ENCODE measurements around the gene LRMDA. TPM values are rescaled to one million over a fixed set of nuclear protein-coding genes. Genes with fewer than 3 reads are reported as not detected.

LRMDA gene
- total and polyA plus RNA-seq, 10 of the 15 experiments (the other 5 are each of a cell fraction or from before 2014, with no cell fraction given) = 0.07 to 0.54 (median 0.29) TPM; not detected in 4

DNA sequence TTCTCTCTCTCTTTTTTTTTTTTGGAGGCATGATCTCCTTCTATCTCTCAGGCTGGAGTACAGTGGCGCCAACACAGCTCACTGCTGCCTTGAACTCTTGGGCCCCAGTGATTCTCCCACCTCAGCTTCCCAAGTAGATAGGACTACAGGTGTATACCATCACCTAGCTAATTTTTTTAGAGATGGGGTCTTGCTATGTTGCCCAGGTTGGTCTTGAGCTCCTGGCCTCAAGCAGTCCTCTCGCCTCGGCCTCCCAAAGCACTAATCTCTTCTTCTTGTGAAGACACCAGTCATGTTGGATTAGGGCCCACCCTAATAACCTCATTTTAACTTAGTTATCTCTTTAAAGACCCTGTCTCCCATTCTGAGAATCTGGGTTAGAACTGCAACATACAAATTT is 45.6 kb downstream of the LRMDA start:
- Histone ChIP-seq H3K9ac (ENCODE audit: control insufficient read depth, insufficient read depth, low read length) (no peak overlapping the region), H3K36me3 (ENCODE audit: control insufficient read depth in 2 of 2, insufficient read depth in 2 of 2, low read length in 1 of 2) (no peaks in the 10 kb centered on the region), H3K4me2 (ENCODE audit: control insufficient read depth, insufficient read depth) (no peak overlapping the region), H3K4me3 (no peak overlapping the region), H3K27me3 (replicated peaks in 1 of 2; ENCODE audit: control insufficient read depth in 2 of 2, insufficient read depth in 2 of 2, low read length in 1 of 2) (no peaks in the 10 kb centered on the region; a peak in 1 of 4 replicates), H3K9me3 (replicated peaks; ENCODE audit: control insufficient read depth, insufficient read depth, low read length) (no peaks in the 10 kb centered on the region; the same call in 2 of the 3 replicates), H2AFZ (ENCODE audit: control insufficient read depth, low read depth, low read length) (no peak overlapping the region), H3K79me2 (ENCODE audit: control insufficient read depth, insufficient read depth, low read length) (no peaks in the 10 kb centered on the region), H4K20me1 (ENCODE audit: control insufficient read depth, insufficient read depth) (no peaks in the 10 kb centered on the region), H3K27ac (ENCODE audit: control insufficient read depth, insufficient read depth) (no peak overlapping the region), H3K4me1 (ENCODE audit: control insufficient read depth, insufficient read depth, low read length) (no peaks in the 10 kb centered on the region)
- RAD21 ChIA-PET (ENCODE audit: unreplicated experiment) = no interaction called here
- DNase-seq (ENCODE audit: low read depth, low spot score) = no peak
- no peak for FAIRE-seq
- TF ChIP-seq POLR2AphosphoS2 (IDR thresholded peaks at IDR 0.05; ENCODE audit: low read depth, low read length) (no peak), SMC3 (IDR thresholded peaks at IDR 0.05; ENCODE audit: borderline replicate concordance, low read length) (no peak), RCOR1 (conservative IDR thresholded peaks at IDR 0.05; ENCODE audit: low read depth, low read length) (no peak), HDAC2 (IDR thresholded peaks at IDR 0.05) (no peak), LARP7 (IDR thresholded peaks at IDR 0.05) (no peak), CHD4 (IDR thresholded peaks at IDR 0.05) (no peak), MTA3 (IDR thresholded peaks at IDR 0.05; ENCODE audit: borderline replicate concordance, low read length) (no peak)
- WGBS (ENCODE audit: insufficient coverage, insufficient replicate concordance, low lambda C conversion rate, missing lambda C conversion rate) = 34% methylated on average over 3 of the region's 3 CpGs
- in situ Hi-C loops (cut with MboI) = no loop called here
- no TSS peak for BruUV-seq (replicated peaks)
- SMC1A ChIA-PET (ENCODE audit: uncharacterized antibody, unreplicated experiment) = interaction anchor here (1.1 to 2.2 kb wide), 2 partner anchors 10 to 20 kb away, joined by 3 to 6 read pairs; no protein-coding TSS in a partner anchor
- CTCF ChIA-PET = interaction anchor here (1.4 kb wide), 1 partner anchor 75 kb away, joined by 3 read pairs; the partner anchor contains the start of gene ZNF503
- POLR2A ChIA-PET = no interaction called here
- intact Hi-C loops (cut with micrococcal nuclease; ENCODE audit: unreplicated experiment) = no loop called here
- ATAC-seq = no peak

GRCh38 chr10:75477680-75478079 is 46.3 kb downstream of the LRMDA start:
- no peaks in the 10 kb centered on the region for H3K4me1 ChIP-seq (ENCODE audit: control insufficient read depth, insufficient read depth, low read length)
- H3K9me3 ChIP-seq (replicated peaks; ENCODE audit: control insufficient read depth, insufficient read depth, low read length) = no peaks in the 10 kb centered on the region; the same call in 2 of the 3 replicates
- ChIA-PET CTCF (no interaction called here), POLR2A (no interaction called here), SMC1A (ENCODE audit: uncharacterized antibody, unreplicated experiment) (interaction anchor here (0.5 to 2.2 kb wide), 4 partner anchors 9 to 448 kb away, joined by 3 to 6 read pairs (median 4); no protein-coding TSS in a partner anchor), RAD21 (ENCODE audit: unreplicated experiment) (no interaction called here)
- in situ Hi-C loops (cut with MboI) (no loop called here), intact Hi-C loops (cut with micrococcal nuclease; ENCODE audit: unreplicated experiment) (no loop called here)
- no peaks in the 10 kb centered on the region for H3K36me3 ChIP-seq (ENCODE audit: control insufficient read depth in 2 of 2, insufficient read depth in 2 of 2, low read length in 1 of 2)
- 11% methylated on average over 4 of the region's 4 CpGs for WGBS (ENCODE audit: insufficient coverage, insufficient replicate concordance, low lambda C conversion rate, missing lambda C conversion rate)
- no peak overlapping the region for H3K4me2 ChIP-seq (ENCODE audit: control insufficient read depth, insufficient read depth)
- BruUV-seq (replicated peaks) = no TSS peak
- no peaks in the 10 kb centered on the region; a peak in 1 of 4 replicates for H3K27me3 ChIP-seq (replicated peaks in 1 of 2; ENCODE audit: control insufficient read depth in 2 of 2, insufficient read depth in 2 of 2, low read length in 1 of 2)
- H3K79me2 ChIP-seq (ENCODE audit: control insufficient read depth, insufficient read depth, low read length) = no peaks in the 10 kb centered on the region
- no peak overlapping the region for H3K9ac ChIP-seq (ENCODE audit: control insufficient read depth, insufficient read depth, low read length)
- H3K4me3 ChIP-seq = no peak overlapping the region
- no peak for FAIRE-seq
- H4K20me1 ChIP-seq (ENCODE audit: control insufficient read depth, insufficient read depth) = no peaks in the 10 kb centered on the region
- no peak overlapping the region for H2AFZ ChIP-seq (ENCODE audit: control insufficient read depth, low read depth, low read length)
- H3K27ac ChIP-seq (ENCODE audit: control insufficient read depth, insufficient read depth) = no peak overlapping the region
- no peak for DNase-seq (ENCODE audit: low read depth, low spot score)
- no peak for ATAC-seq
- TF ChIP-seq CBX3 (IDR thresholded peaks at IDR 0.05; ENCODE audit: borderline replicate concordance, low read depth) (no peak), RAD21 (IDR thresholded peaks at IDR 0.05; ENCODE audit: insufficient read depth, low read depth, low read length) (no peak), PAX8 (IDR thresholded peaks at IDR 0.05) (no peak), TAF1 (IDR thresholded peaks at IDR 0.05; ENCODE audit: borderline replicate concordance, low read depth, low read length) (no peak), NFXL1 (IDR thresholded peaks at IDR 0.05; ENCODE audit: borderline replicate concordance) (no peak), NKRF (conservative IDR thresholded peaks at IDR 0.05) (no peak)
- TF ChIP-seq, protein P1, sequence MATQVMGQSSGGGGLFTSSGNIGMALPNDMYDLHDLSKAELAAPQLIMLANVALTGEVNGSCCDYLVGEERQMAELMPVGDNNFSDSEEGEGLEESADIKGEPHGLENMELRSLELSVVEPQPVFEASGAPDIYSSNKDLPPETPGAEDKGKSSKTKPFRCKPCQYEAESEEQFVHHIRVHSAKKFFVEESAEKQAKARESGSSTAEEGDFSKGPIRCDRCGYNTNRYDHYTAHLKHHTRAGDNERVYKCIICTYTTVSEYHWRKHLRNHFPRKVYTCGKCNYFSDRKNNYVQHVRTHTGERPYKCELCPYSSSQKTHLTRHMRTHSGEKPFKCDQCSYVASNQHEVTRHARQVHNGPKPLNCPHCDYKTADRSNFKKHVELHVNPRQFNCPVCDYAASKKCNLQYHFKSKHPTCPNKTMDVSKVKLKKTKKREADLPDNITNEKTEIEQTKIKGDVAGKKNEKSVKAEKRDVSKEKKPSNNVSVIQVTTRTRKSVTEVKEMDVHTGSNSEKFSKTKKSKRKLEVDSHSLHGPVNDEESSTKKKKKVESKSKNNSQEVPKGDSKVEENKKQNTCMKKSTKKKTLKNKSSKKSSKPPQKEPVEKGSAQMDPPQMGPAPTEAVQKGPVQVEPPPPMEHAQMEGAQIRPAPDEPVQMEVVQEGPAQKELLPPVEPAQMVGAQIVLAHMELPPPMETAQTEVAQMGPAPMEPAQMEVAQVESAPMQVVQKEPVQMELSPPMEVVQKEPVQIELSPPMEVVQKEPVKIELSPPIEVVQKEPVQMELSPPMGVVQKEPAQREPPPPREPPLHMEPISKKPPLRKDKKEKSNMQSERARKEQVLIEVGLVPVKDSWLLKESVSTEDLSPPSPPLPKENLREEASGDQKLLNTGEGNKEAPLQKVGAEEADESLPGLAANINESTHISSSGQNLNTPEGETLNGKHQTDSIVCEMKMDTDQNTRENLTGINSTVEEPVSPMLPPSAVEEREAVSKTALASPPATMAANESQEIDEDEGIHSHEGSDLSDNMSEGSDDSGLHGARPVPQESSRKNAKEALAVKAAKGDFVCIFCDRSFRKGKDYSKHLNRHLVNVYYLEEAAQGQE (IDR thresholded peaks at IDR 0.05; ENCODE audit: low read depth, low read length) = no peak

Measured in GM12878 (cell line).